Neural cell (in vitro differentiated cells): ENCODE measurements around the gene PLAC9. TPM values are rescaled to one million over a fixed set of nuclear protein-coding genes. Genes with fewer than 3 reads are reported as not detected.
"Not testable (repeated sequence)": the region's sequence is repeated elsewhere in the genome, so short reads cannot be mapped to it uniquely, and the experiment has no call there.

Experiments used
- H2AFZ ChIP-seq: fragments of 200-600, 300-800 bp; sonication (generic), shearing (Covaris generic); 2 replicates; pipeline ENCODE4 v1.6.0; 2014; ENCODE audit warnings: low read depth, mild to moderate bottlenecking, antibody characterized with exemption, low read length, moderate library complexity
- H3F3A ChIP-seq: fragments of 200-600 bp; shearing (Covaris generic); 2 replicates; pipeline ENCODE4 v1.6.1; 2016; ENCODE audit warnings: mild to moderate bottlenecking, moderate library complexity, mixed read lengths, antibody characterized with exemption, low read length; ENCODE audit not compliant: insufficient read depth, poor library complexity, severe bottlenecking
- H3K27ac ChIP-seq: fragments of 200-600, 300-800 bp; sonication (generic), shearing (Covaris generic); 2 replicates; pipeline ENCODE4 v1.5.1; 2014; ENCODE audit warnings: mild to moderate bottlenecking, low read length, moderate library complexity
- H3K27me3 ChIP-seq: fragments of 300-800, 200-600 bp; sonication (generic), shearing (Covaris generic); 2 replicates; pipeline ENCODE4 v1.6.0; 2014; ENCODE audit warnings: mild to moderate bottlenecking, low read depth, low read length, moderate library complexity; ENCODE audit not compliant: insufficient read depth
- H3K36me3 ChIP-seq: fragments of 300-800, 200-600 bp; sonication (generic), shearing (Covaris generic); 2 replicates; pipeline ENCODE4 v1.5.1; 2014; ENCODE audit warnings: mild to moderate bottlenecking, antibody characterized with exemption, low read length, moderate library complexity; ENCODE audit not compliant: insufficient read depth
- H3K4me2 ChIP-seq: fragments of 300-800, 200-600 bp; sonication (generic), shearing (Covaris generic); 2 replicates; pipeline ENCODE4 v1.6.0; 2014; ENCODE audit warnings: mild to moderate bottlenecking, low read length
- H3K4me3 ChIP-seq: fragments of 300-800, 200-600 bp; sonication (generic), shearing (Covaris generic); 2 replicates; pipeline ENCODE4 v1.5.1; 2014; ENCODE audit warnings: mild to moderate bottlenecking, low read length, moderate library complexity
- H3K79me2 ChIP-seq: fragments of 200-600 bp; shearing (Covaris generic); replicated peaks from 2 replicates; pipeline ENCODE4 v1.6.0; 2014; ENCODE audit warnings: mild to moderate bottlenecking, low read length, moderate library complexity; ENCODE audit not compliant: insufficient read depth
- H3K9ac ChIP-seq: fragments of 300-800, 200-600 bp; sonication (generic), shearing (Covaris generic); 2 replicates; pipeline ENCODE4 v1.6.1; 2016; ENCODE audit warnings: mild to moderate bottlenecking, low read length, mixed read lengths
- H3K9me2 ChIP-seq: fragments of 200-600 bp; shearing (Covaris generic); 2 replicates; pipeline ENCODE4 v1.6.1; 2016; ENCODE audit warnings: mild to moderate bottlenecking, low read length, mixed read lengths; ENCODE audit not compliant: insufficient read depth
- H3K9me3 ChIP-seq: fragments of 200-600, 300-800 bp; sonication (generic), shearing (Covaris generic); 2 replicates; pipeline ENCODE4 v1.6.1; 2016; ENCODE audit warnings: mild to moderate bottlenecking, mixed run types, low read length, moderate library complexity, mixed read lengths
- H4K20me1 ChIP-seq: fragments of 200-600 bp; shearing (Covaris generic); 2 replicates; pipeline ENCODE4 v1.6.1; 2016; ENCODE audit warnings: mild to moderate bottlenecking, mixed run types; ENCODE audit not compliant: insufficient read depth
- CTCF ChIP-seq: fragments of 450-650 bp; IDR thresholded peaks from 2 replicates; pipeline ENCODE4 v1.5.1; 2014; ENCODE audit warnings: antibody characterized with exemption, mild to moderate bottlenecking, moderate library complexity; ENCODE audit not compliant: poor library complexity, severe bottlenecking
- EP300 ChIP-seq: fragments of 450-650 bp; conservative IDR thresholded peaks from 2 replicates; pipeline ENCODE4 v1.6.1; 2014; ENCODE audit warnings: antibody characterized with exemption, mild to moderate bottlenecking, moderate library complexity; ENCODE audit not compliant: poor library complexity, severe bottlenecking
- EZH2 ChIP-seq: fragments of 200-600, 300-800 bp; shearing (Covaris generic), sonication (generic); IDR thresholded peaks from 2 replicates; pipeline ENCODE4 v1.6.1; 2014; ENCODE audit warnings: antibody characterized with exemption, low read length, borderline replicate concordance, mild to moderate bottlenecking; ENCODE audit not compliant: insufficient read depth, poor library complexity, severe bottlenecking
- MXI1 ChIP-seq: fragments of 450-650 bp; conservative IDR thresholded peaks from 2 replicates; pipeline ENCODE4 v1.6.1; 2014; ENCODE audit warnings: antibody characterized with exemption, mild to moderate bottlenecking; ENCODE audit not compliant: poor library complexity, severe bottlenecking
- POLR2AphosphoS5 ChIP-seq: IDR thresholded peaks from 2 replicates; pipeline ENCODE4 v1.6.1; 2012
- RAD21 ChIP-seq: fragments of 450-650 bp; conservative IDR thresholded peaks from 2 replicates; pipeline ENCODE4 v1.6.1; 2014; ENCODE audit warnings: antibody characterized with exemption, mild to moderate bottlenecking, moderate library complexity
- REST ChIP-seq: IDR thresholded peaks from 2 replicates; pipeline ENCODE4 v1.6.1; 2012; ENCODE audit warnings: borderline replicate concordance
- SMC3 ChIP-seq: fragments of 450-650 bp; conservative IDR thresholded peaks from 2 replicates; pipeline ENCODE4 v1.6.1; 2014; ENCODE audit warnings: antibody characterized with exemption, mild to moderate bottlenecking, moderate library complexity; ENCODE audit not compliant: poor library complexity
- TAF1 ChIP-seq: IDR thresholded peaks from 2 replicates; pipeline ENCODE4 v1.6.1; 2012; ENCODE audit warnings: low read depth
- polyA plus RNA-seq: library from polyadenylated mRNA; depleted of rRNA; stranded (reverse); fragments of >200 nt; gene quantifications from 2 replicates; pipeline ENCODE4 v1.2.3, GENCODE V29; 2014

The PLAC9 gene
- polyA plus RNA-seq, 1 donor from 2014 or later: not detected

- H2AFZ ChIP-seq: no peak overlapping the region
- H3K9ac ChIP-seq: no peak overlapping the region
Measured at GRCh38 chr10:80133206-80133605, 676 bp downstream of the PLAC9 start.

GRCh38 chr10:80133687-80134086 is 1.2 kb downstream of the PLAC9 start:
- H3K36me3 ChIP-seq, H3K79me2 ChIP-seq, H3K27ac ChIP-seq, H3K9ac ChIP-seq, H4K20me1 ChIP-seq, H3K9me3 ChIP-seq, H3K4me3 ChIP-seq, H3F3A ChIP-seq, H2AFZ ChIP-seq, H3K9me2 ChIP-seq, H3K4me2 ChIP-seq: not testable (repeated sequence)
- H3K27me3 ChIP-seq: peaks cover 29% of the 10 kb centered on the region

More at GRCh38 chr10:80133206-80133605, 676 bp downstream of the PLAC9 start:
- Histone ChIP-seq H3K9me2 (no peaks in the 10 kb centered on the region), H3K9me3 (no peaks in the 10 kb centered on the region), H3K36me3 (no peaks in the 10 kb centered on the region), H3K27ac (no peak overlapping the region), H3K4me3 (no peak overlapping the region), H3K4me2 (no peak overlapping the region), H3K79me2 (no peaks in the 10 kb centered on the region), H4K20me1 (no peaks in the 10 kb centered on the region), H3K27me3 (peaks cover 29% of the 10 kb centered on the region), H3F3A (no peaks in the 10 kb centered on the region)
- TF ChIP-seq EZH2 (no peak), CTCF (no peak), REST (no peak), EP300 (no peak), MXI1 (no peak), RAD21 (no peak), SMC3 (no peak), TAF1 (no peak), POLR2AphosphoS5 (no peak)

GRCh38 chr10:80136134-80136571 is 3.6 kb downstream of the PLAC9 start:
- no peak overlapping the region for H3K27ac ChIP-seq
- no peak overlapping the region for H3K4me2 ChIP-seq
- no peak overlapping the region for H2AFZ ChIP-seq

More at GRCh38 chr10:80136134-80136571, 3.6 kb downstream of the PLAC9 start:
- peaks cover 27% of the 10 kb centered on the region for H3K27me3 ChIP-seq
- H3K9ac ChIP-seq: no peak overlapping the region
- no peaks in the 10 kb centered on the region for H3K9me3 ChIP-seq
- H3K36me3 ChIP-seq: no peaks in the 10 kb centered on the region
- no peaks in the 10 kb centered on the region for H3K9me2 ChIP-seq
- no peaks in the 10 kb centered on the region for H3K79me2 ChIP-seq
- no peaks in the 10 kb centered on the region for H4K20me1 ChIP-seq
- H3F3A ChIP-seq: no peaks in the 10 kb centered on the region
- TF ChIP-seq SMC3 (no peak), REST (no peak), MXI1 (no peak), CTCF (no peak), EP300 (no peak), POLR2AphosphoS5 (no peak), TAF1 (no peak)
- no peak overlapping the region for H3K4me3 ChIP-seq
